ENCODE measurements around the gene CD300LG. TPM values are rescaled to one million over a fixed set of nuclear protein-coding genes. Genes with fewer than 3 reads are reported as not detected.

Gene CD300LG
- total RNA-seq, 2 donors from 2014 or later, result not detected

Other genes starting within 250 kb of the CD300LG start
- gene MEOX1, start 185.3 kb upstream of the CD300LG start, total RNA-seq, result 1 to 10 TPM; 5.5 to 6.0 TPM
- gene SOST, start 88.4 kb upstream of the CD300LG start, total RNA-seq, result not detected
- gene DUSP3, start 68.2 kb upstream of the CD300LG start, total RNA-seq, result 10 to 100 TPM; 15.5 to 19.0 TPM
- not detected for gene CFAP97D1, start 66.7 kb upstream of the CD300LG start, total RNA-seq
- gene MPP3, start 14.0 kb upstream of the CD300LG start, total RNA-seq, result under 1 TPM in 1 of 2 donors, not detected in 1; 0.90 TPM
- gene MPP2, start 60.4 kb downstream of the CD300LG start, total RNA-seq, result 1 to 10 TPM; 1.5 to 2.2 TPM
- not detected for gene PPY, start 95.3 kb downstream of the CD300LG start, total RNA-seq
- not detected for gene PYY, start 106.8 kb downstream of the CD300LG start, total RNA-seq
- under 1 TPM; 0.21 to 0.42 TPM for gene NAGS, start 157.4 kb downstream of the CD300LG start, total RNA-seq
- 10 to 100 TPM; 10.5 to 11.8 TPM for gene TMEM101, start 167.8 kb downstream of the CD300LG start, total RNA-seq
- 10 to 100 TPM; 35.3 to 46.5 TPM for gene LSM12, start 219.5 kb downstream of the CD300LG start, total RNA-seq
- gene G6PC3, start 223.6 kb downstream of the CD300LG start, total RNA-seq, result 10 to 100 TPM; 10.9 to 13.8 TPM